ENCODE measurements around the gene LRMDA.
"Not testable (repeated sequence)": the region's sequence is repeated elsewhere in the genome, so short reads cannot be mapped to it uniquely, and the experiment has no call there.

Gene LRMDA

GRCh38 chr10:75592791-75593643, 161.6 kb downstream of the LRMDA start:
- Mint-ChIP-seq H3K9me3 (no peaks in the 10 kb centered on the region), H3K4me1 (no peaks in the 10 kb centered on the region), H3K4me3 (no peak overlapping the region), H3K27ac (no peak overlapping the region), H3K27me3 (peaks cover 3% of the 10 kb centered on the region)
- DNase-seq (no peak), ATAC-seq (no peak)

GRCh38 chr10:75593692-75594556, 162.5 kb downstream of the LRMDA start:
- no peaks in the 10 kb centered on the region for H3K4me1 Mint-ChIP-seq
- no peak overlapping the region for H3K27ac Mint-ChIP-seq
- ATAC-seq (no peak), DNase-seq (no peak)
- no peaks in the 10 kb centered on the region for H3K27me3 Mint-ChIP-seq
- no peaks in the 10 kb centered on the region for H3K9me3 Mint-ChIP-seq
- no peak overlapping the region for H3K4me3 Mint-ChIP-seq

GRCh38 chr10:75596930-75597620, 165.7 kb downstream of the LRMDA start:
- H3K9me3 Mint-ChIP-seq: no peaks in the 10 kb centered on the region
- no peak overlapping the region for H3K27ac Mint-ChIP-seq
- ATAC-seq (no peak), DNase-seq (no peak)
- no peak overlapping the region for H3K4me3 Mint-ChIP-seq
- no peaks in the 10 kb centered on the region for H3K27me3 Mint-ChIP-seq
- no peaks in the 10 kb centered on the region for H3K4me1 Mint-ChIP-seq

GRCh38 chr10:75597773-75598440, 166.5 kb downstream of the LRMDA start:
- Mint-ChIP-seq H3K27me3 (no peaks in the 10 kb centered on the region), H3K4me3 (no peak overlapping the region), H3K9me3 (no peaks in the 10 kb centered on the region), H3K4me1 (no peaks in the 10 kb centered on the region), H3K27ac (no peak overlapping the region)
- DNase-seq: no peak
- ATAC-seq: no peak

GRCh38 chr10:75598998-75599397, 167.6 kb downstream of the LRMDA start:
- H3K9me3 Mint-ChIP-seq: no peaks in the 10 kb centered on the region
- DNase-seq: no peak
- no peaks in the 10 kb centered on the region for H3K4me1 Mint-ChIP-seq
- no peak overlapping the region for H3K27ac Mint-ChIP-seq
- H3K4me3 Mint-ChIP-seq: no peak overlapping the region
- no peak for ATAC-seq
- no peaks in the 10 kb centered on the region for H3K27me3 Mint-ChIP-seq

GRCh38 chr10:75599875-75600648, 168.6 kb downstream of the LRMDA start:
- H3K9me3 Mint-ChIP-seq: no peaks in the 10 kb centered on the region
- no peak for DNase-seq
- ATAC-seq: no peak
- no peaks in the 10 kb centered on the region for H3K4me1 Mint-ChIP-seq
- H3K27ac Mint-ChIP-seq: no peak overlapping the region
- H3K4me3 Mint-ChIP-seq: no peak overlapping the region
- no peaks in the 10 kb centered on the region for H3K27me3 Mint-ChIP-seq

GRCh38 chr10:75600833-75601232, 169.4 kb downstream of the LRMDA start:
- no peaks in the 10 kb centered on the region for H3K27me3 Mint-ChIP-seq
- no peaks in the 10 kb centered on the region for H3K9me3 Mint-ChIP-seq
- H3K4me1 Mint-ChIP-seq: no peaks in the 10 kb centered on the region
- DNase-seq: no peak
- no peak for ATAC-seq
- no peak overlapping the region for H3K27ac Mint-ChIP-seq
- H3K4me3 Mint-ChIP-seq: no peak overlapping the region

- no peak for DNase-seq
- no peak for ATAC-seq
- Mint-ChIP-seq H3K9me3 (no peaks in the 10 kb centered on the region), H3K4me3 (no peak overlapping the region), H3K27ac (no peak overlapping the region), H3K27me3 (no peaks in the 10 kb centered on the region), H3K4me1 (no peaks in the 10 kb centered on the region)
Observed at GRCh38 chr10:75602341-75602740, 170.9 kb downstream of the LRMDA start.

- DNase-seq (no peak), ATAC-seq (no peak)
- Mint-ChIP-seq H3K4me1 (no peaks in the 10 kb centered on the region), H3K9me3 (no peaks in the 10 kb centered on the region), H3K27me3 (no peaks in the 10 kb centered on the region), H3K27ac (no peak overlapping the region), H3K4me3 (no peak overlapping the region)
Observed at GRCh38 chr10:75605096-75605495, 173.7 kb downstream of the LRMDA start.

GRCh38 chr10:75605795-75606194, 174.4 kb downstream of the LRMDA start:
- not testable (repeated sequence) for H3K4me3 Mint-ChIP-seq, H3K9me3 Mint-ChIP-seq, ATAC-seq, H3K27me3 Mint-ChIP-seq, H3K27ac Mint-ChIP-seq, DNase-seq, H3K4me1 Mint-ChIP-seq

- ATAC-seq (no peak), DNase-seq (no peak)
- Mint-ChIP-seq H3K27me3 (no peaks in the 10 kb centered on the region), H3K4me1 (no peaks in the 10 kb centered on the region), H3K4me3 (no peak overlapping the region), H3K27ac (no peak overlapping the region), H3K9me3 (no peaks in the 10 kb centered on the region)
Observed at GRCh38 chr10:75606203-75606779, 174.9 kb downstream of the LRMDA start.

GRCh38 chr10:75607576-75607975, 176.2 kb downstream of the LRMDA start:
- Mint-ChIP-seq H3K4me3 (no peak overlapping the region), H3K9me3 (no peaks in the 10 kb centered on the region), H3K27me3 (no peaks in the 10 kb centered on the region), H3K27ac (no peak overlapping the region), H3K4me1 (no peaks in the 10 kb centered on the region)
- ATAC-seq (no peak), DNase-seq (no peak)

- H3K4me3 Mint-ChIP-seq: no peak overlapping the region
- ATAC-seq (no peak), DNase-seq (no peak)
- no peaks in the 10 kb centered on the region for H3K4me1 Mint-ChIP-seq
- peaks cover 18% of the 10 kb centered on the region for H3K27me3 Mint-ChIP-seq
- H3K9me3 Mint-ChIP-seq: no peaks in the 10 kb centered on the region
- H3K27ac Mint-ChIP-seq: no peak overlapping the region
Observed at GRCh38 chr10:75610183-75610582, 178.8 kb downstream of the LRMDA start.

- ATAC-seq: no peak
- DNase-seq: no peak
- Mint-ChIP-seq H3K27me3 (peaks cover 18% of the 10 kb centered on the region), H3K4me3 (no peak overlapping the region), H3K4me1 (no peaks in the 10 kb centered on the region), H3K9me3 (no peaks in the 10 kb centered on the region), H3K27ac (no peak overlapping the region)
Observed at GRCh38 chr10:75611172-75611992, 180.0 kb downstream of the LRMDA start.

Measured in stimulated activated naive CD8-positive, alpha-beta T cell treated with anti-CD3 and anti-CD28 coated beads, Interleukin-15, amount 100 ng/mL, for 72 hours (primary cell).